HepG2 (cell line): ENCODE data around the gene PRICKLE2.

Experiments
- MYNN ChIP-seq: sonication (generic); formaldehyde crosslinking; IDR thresholded peaks from 2 replicates; pipeline ENCODE4 v1.4.0; 2020; ENCODE audit warnings: mild to moderate bottlenecking, low read depth, missing genetic modification reagents
- POGK ChIP-seq: sonication (generic); formaldehyde crosslinking; conservative IDR thresholded peaks from 2 replicates; pipeline ENCODE4 v1.8.0; 2022; ENCODE audit warnings: mild to moderate bottlenecking, moderate library complexity, missing genetic modification reagents
- RFX1 ChIP-seq: fragments of 450-650 bp; IDR thresholded peaks from 2 replicates; pipeline ENCODE4 v1.6.1; 2017

GRCh38 chr3:64097920-64098319 lies 127.3 kb downstream of the PRICKLE2 start:
- TF ChIP-seq RFX1 (no peak), MYNN (CRISPR knock-in tag) (no peak), POGK (CRISPR knock-in tag) (no peak)
